CD14-positive monocyte (primary cell): ENCODE data around the gene ANAPC10. TPM values are rescaled to one million over a fixed set of nuclear protein-coding genes. Genes with fewer than 3 reads are reported as not detected.
A peak's percentile ranks its signal among the peaks of the same experiment; 100 is the strongest.

ENCODE experiments used
- DNase-seq, 3 donors: peaks; one replicate each; pipeline ENCODE4 v3.0.0-alpha.2; 2011 to 2022
- H2AFZ ChIP-seq: 2 replicates; pipeline ENCODE4 v1.6.0; 2012; ENCODE audit warnings: mild to moderate bottlenecking, low read depth, low read length, inconsistent platforms; ENCODE audit not compliant: insufficient read depth, poor library complexity, severe bottlenecking
- H3K27ac ChIP-seq, 2 donors: 1 replicate in 1 of 2; 2 replicates in 1 of 2; pipeline ENCODE4 v1.5.1; 2012 to 2013; ENCODE audit warnings: low read length in 2 of 2, control low read depth in 1 of 2, inconsistent platforms in 1 of 2, low read depth in 1 of 2, mild to moderate bottlenecking in 1 of 2
- H3K27me3 ChIP-seq, 2 donors: one replicate each; pipeline versions ENCODE4 v1.6.0 to v1.6.1; 2011 to 2013; ENCODE audit warnings: low read length in 2 of 2; ENCODE audit not compliant: control insufficient read depth in 2 of 2, insufficient read depth in 2 of 2
- H3K36me3 ChIP-seq, 2 donors: replicated peaks in 1 of 2; 1 replicate in 1 of 2; 2 replicates in 1 of 2; pipeline versions ENCODE4 v1.5.1 to v1.6.1; 2012 to 2013; ENCODE audit warnings: low read length in 2 of 2, control low read depth in 1 of 2, inconsistent platforms in 1 of 2, mild to moderate bottlenecking in 1 of 2; ENCODE audit not compliant: insufficient read depth in 2 of 2, control insufficient read depth in 1 of 2
- H3K4me1 ChIP-seq, 2 donors: 1 replicate in 1 of 2; 2 replicates in 1 of 2; pipeline versions ENCODE4 v1.5.1 to v1.6.1; 2012 to 2013; ENCODE audit warnings: low read length in 2 of 2, control low read depth in 1 of 2, inconsistent platforms in 1 of 2, mild to moderate bottlenecking in 1 of 2, moderate library complexity in 1 of 2; ENCODE audit not compliant: insufficient read depth in 2 of 2, control insufficient read depth in 1 of 2
- H3K4me2 ChIP-seq: replicated peaks from 2 replicates; pipeline ENCODE3; 2012; ENCODE audit warnings: low read length, moderate library complexity, mild to moderate bottlenecking; ENCODE audit not compliant: poor library complexity, severe bottlenecking; ENCODE audit errors: extremely low read depth
- H3K4me3 ChIP-seq, 3 experiments: fragments of 200-600 bp in 1 of 3; sonication (generic) in 1 of 3; replicated peaks in 1 of 3; 1 replicate in 2 of 3; 2 replicates in 1 of 3; pipeline ENCODE4 v1.5.1; 2011 to 2013; ENCODE audit warnings: low read length in 3 of 3, mild to moderate bottlenecking in 3 of 3, control low read depth in 2 of 3, low read depth in 2 of 3, inconsistent platforms in 1 of 3, moderate library complexity in 1 of 3
- H3K79me2 ChIP-seq: 2 replicates; pipeline ENCODE4 v1.6.0; 2012; ENCODE audit warnings: mild to moderate bottlenecking, control low read depth, inconsistent platforms, low read length, moderate library complexity; ENCODE audit not compliant: insufficient read depth
- H3K9ac ChIP-seq: 2 replicates; pipeline ENCODE4 v1.6.0; 2017; ENCODE audit warnings: low read length, mild to moderate bottlenecking; ENCODE audit not compliant: insufficient read depth, poor library complexity, severe bottlenecking
- H3K9me3 ChIP-seq, 2 donors: replicated peaks in 1 of 2; 1 replicate in 1 of 2; 2 replicates in 1 of 2; pipeline versions ENCODE4 v1.5.1 to v1.6.1; 2012 to 2013; ENCODE audit warnings: low read length in 2 of 2, control low read depth in 1 of 2; ENCODE audit not compliant: control insufficient read depth in 1 of 2, insufficient read depth in 1 of 2
- H4K20me1 ChIP-seq: 2 replicates; pipeline ENCODE4 v1.6.0; 2012; ENCODE audit warnings: mild to moderate bottlenecking, low read length, control low read depth, moderate library complexity; ENCODE audit not compliant: insufficient read depth
- H3K27ac Mint-ChIP-seq, 7 donors: one replicate each; pipeline ENCODE4 v1.8.0; 2020; ENCODE audit warnings: mild to moderate bottlenecking in 7 of 7, mixed read lengths in 7 of 7, moderate library complexity in 6 of 7, inconsistent platforms in 2 of 7
- H3K27me3 Mint-ChIP-seq, 3 donors: one replicate each; pipeline ENCODE4 v1.8.0; 2021 to 2022; ENCODE audit warnings: low read depth in 3 of 3, mild to moderate bottlenecking in 3 of 3, mixed read lengths in 3 of 3, moderate library complexity in 3 of 3, inconsistent platforms in 1 of 3
- H3K36me3 Mint-ChIP-seq, 2 donors: one replicate each; pipeline ENCODE4 v1.8.0; 2020; ENCODE audit warnings: mixed read lengths in 2 of 2, inconsistent platforms in 1 of 2, mild to moderate bottlenecking in 1 of 2
- H3K4me1 Mint-ChIP-seq: one replicate; pipeline ENCODE4 v1.8.0; 2020; ENCODE audit warnings: mild to moderate bottlenecking, mixed read lengths
- H3K4me3 Mint-ChIP-seq, 2 donors: one replicate each; pipeline ENCODE4 v1.8.0; 2020; ENCODE audit warnings: mild to moderate bottlenecking in 2 of 2, mixed read lengths in 2 of 2, moderate library complexity in 1 of 2
- H3K9me3 Mint-ChIP-seq, 7 donors: one replicate each; pipeline ENCODE4 v1.8.0; 2020 to 2022; ENCODE audit warnings: mixed read lengths in 7 of 7, mild to moderate bottlenecking in 6 of 7, moderate library complexity in 6 of 7, inconsistent platforms in 2 of 7
- WGBS: methylation state at CpG from one replicate; pipeline ENCODE4 v1.1.5; 2013; ENCODE audit warnings: missing lambda C conversion rate; ENCODE audit not compliant: insufficient coverage; 5-methylcytosine and 5-hydroxymethylcytosine counted together
- intact Hi-C, 2 donors: fragments of 100-400 bp; cut with micrococcal nuclease; formaldehyde crosslinking; loops; one replicate each; pipeline versions ENCODE4 v1.15.0 to v1.15.1; 2023
- polyA plus RNA-seq, 3 donors: library from polyadenylated mRNA; depleted of rRNA in 1 of 3; unstranded in 2 of 3; stranded (reverse) in 1 of 3; fragments of 300-500 nt in 2 of 3; fragments of >200 nt in 1 of 3; fragmentation: Illumina TruSeq in 2 of 3; gene quantifications; 1 replicate in 2 of 3; 2 replicates in 1 of 3; pipeline ENCODE4 v1.2.3, GENCODE V29; 2012 to 2021
- TF ChIP-seq, protein P1 (sequence below): fragments of 200-600 bp; IDR thresholded peaks from one replicate; pipeline ENCODE4 v1.8.0; 2022; ENCODE audit warnings: antibody characterized with exemption, mild to moderate bottlenecking

ANAPC10 gene
- polyA plus RNA-seq, 3 donors, result 11.1 to 25.4 (median 21.3) TPM

DNA sequence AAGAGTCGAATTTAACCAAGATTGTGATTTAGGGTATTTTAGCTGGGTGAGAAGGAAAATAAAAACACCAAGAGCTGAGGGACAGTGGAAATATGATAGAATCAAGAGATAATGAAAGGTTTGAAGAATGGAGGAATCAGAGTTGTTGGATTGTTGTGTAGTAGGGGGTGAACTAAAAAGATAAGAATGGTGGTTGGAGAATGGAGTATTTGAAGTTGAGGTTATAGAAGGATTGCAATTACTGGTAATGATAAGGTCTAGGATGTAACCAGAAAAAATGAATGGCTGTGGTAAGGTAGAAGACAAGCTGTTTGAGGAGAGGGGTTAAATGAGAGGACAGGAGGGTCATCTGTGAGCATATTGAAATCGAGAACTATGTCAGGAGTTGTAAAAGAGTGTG lies 4.6 kb upstream of the ANAPC10 start:
- no peak overlapping the region for H3K27ac Mint-ChIP-seq
- Histone ChIP-seq H3K9me3 (no peaks in the 10 kb centered on the region), H3K4me1 (peaks cover 23 to 34% of the 10 kb centered on the region in 2 donors), H2AFZ (no peak overlapping the region), H3K27ac (peak overlapping the region in 1 of 2 donors; percentile 43), H3K27me3 (no peaks in the 10 kb centered on the region), H3K79me2 (peaks cover 72% of the 10 kb centered on the region), H3K9ac (no peak overlapping the region), H3K36me3 (peaks cover 34 to 35% of the 10 kb centered on the region in 2 donors), H3K4me2 (no peak overlapping the region), H3K4me3 (no peak overlapping the region), H4K20me1 (peaks cover 4% of the 10 kb centered on the region)
- 100% methylated on average over 1 of the region's 2 CpGs for whole genome bisulfite sequencing
- H3K9me3 Mint-ChIP-seq, result no peaks in the 10 kb centered on the region
- peaks cover 18% of the 10 kb centered on the region for H3K4me1 Mint-ChIP-seq
- H3K27me3 Mint-ChIP-seq, result no peaks in the 10 kb centered on the region
- H3K4me3 Mint-ChIP-seq, result no peak overlapping the region
- TF ChIP-seq, protein P1, sequence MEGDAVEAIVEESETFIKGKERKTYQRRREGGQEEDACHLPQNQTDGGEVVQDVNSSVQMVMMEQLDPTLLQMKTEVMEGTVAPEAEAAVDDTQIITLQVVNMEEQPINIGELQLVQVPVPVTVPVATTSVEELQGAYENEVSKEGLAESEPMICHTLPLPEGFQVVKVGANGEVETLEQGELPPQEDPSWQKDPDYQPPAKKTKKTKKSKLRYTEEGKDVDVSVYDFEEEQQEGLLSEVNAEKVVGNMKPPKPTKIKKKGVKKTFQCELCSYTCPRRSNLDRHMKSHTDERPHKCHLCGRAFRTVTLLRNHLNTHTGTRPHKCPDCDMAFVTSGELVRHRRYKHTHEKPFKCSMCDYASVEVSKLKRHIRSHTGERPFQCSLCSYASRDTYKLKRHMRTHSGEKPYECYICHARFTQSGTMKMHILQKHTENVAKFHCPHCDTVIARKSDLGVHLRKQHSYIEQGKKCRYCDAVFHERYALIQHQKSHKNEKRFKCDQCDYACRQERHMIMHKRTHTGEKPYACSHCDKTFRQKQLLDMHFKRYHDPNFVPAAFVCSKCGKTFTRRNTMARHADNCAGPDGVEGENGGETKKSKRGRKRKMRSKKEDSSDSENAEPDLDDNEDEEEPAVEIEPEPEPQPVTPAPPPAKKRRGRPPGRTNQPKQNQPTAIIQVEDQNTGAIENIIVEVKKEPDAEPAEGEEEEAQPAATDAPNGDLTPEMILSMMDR, result no peak
- intact Hi-C loops, result loop anchor here in 1 of 2 donors (10.0 kb wide), 1 partner anchor 82 kb away; the partner anchor contains the start of gene OTUD4
- no peak for DNase-seq
- H3K36me3 Mint-ChIP-seq, result peaks cover 20 to 24% of the 10 kb centered on the region in 2 donors

DNA sequence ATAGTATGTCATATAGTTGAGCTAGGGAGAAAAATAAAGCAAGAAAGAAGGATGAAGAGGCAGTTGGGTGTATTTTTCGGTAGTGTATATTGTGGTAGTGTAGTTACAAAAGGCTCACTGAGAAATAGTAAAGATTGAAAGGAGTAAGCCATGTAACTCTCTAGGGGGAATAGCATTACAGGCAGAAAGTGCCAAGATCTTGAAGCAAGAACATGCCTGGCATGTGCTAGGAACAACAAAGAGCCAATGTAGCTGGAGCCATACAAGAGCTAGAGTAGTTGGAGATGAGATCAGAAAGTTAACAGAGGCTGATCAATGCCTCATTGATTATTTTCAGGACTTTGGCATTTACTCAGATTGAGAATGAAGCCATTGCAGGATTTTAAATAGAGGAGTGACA lies 3.1 kb upstream of the ANAPC10 start:
- Histone ChIP-seq H3K4me2 (no peak overlapping the region), H3K9ac (no peak overlapping the region), H3K4me1 (peaks cover 33 to 43% of the 10 kb centered on the region in 2 donors), H4K20me1 (peaks cover 4% of the 10 kb centered on the region), H3K27me3 (no peaks in the 10 kb centered on the region), H3K36me3 (peaks cover 19 to 20% of the 10 kb centered on the region in 2 donors), H3K4me3 (no peak overlapping the region), H3K79me2 (peaks cover 85% of the 10 kb centered on the region), H3K27ac (no peak overlapping the region), H2AFZ (no peak overlapping the region), H3K9me3 (no peaks in the 10 kb centered on the region)
- H3K27ac Mint-ChIP-seq, result no peak overlapping the region
- TF ChIP-seq, protein P1, result no peak
- H3K4me1 Mint-ChIP-seq, result peaks cover 29% of the 10 kb centered on the region
- no peaks in the 10 kb centered on the region for H3K27me3 Mint-ChIP-seq
- H3K9me3 Mint-ChIP-seq, result no peaks in the 10 kb centered on the region
- peaks cover 10 to 14% of the 10 kb centered on the region in 2 donors for H3K36me3 Mint-ChIP-seq
- WGBS, result 100% methylated on average over 1 of the region's 1 CpG
- DNase-seq, result no peak
- H3K4me3 Mint-ChIP-seq, result no peak overlapping the region
- intact Hi-C loops, result loop anchor here in 1 of 2 donors (10.0 kb wide), 1 partner anchor 84 kb away; the partner anchor contains the start of gene OTUD4
